ENCODE data around the gene ATP11B. TPM values are rescaled to one million over a fixed set of nuclear protein-coding genes. Genes with fewer than 3 reads are reported as not detected.
A peak's percentile ranks its signal among the peaks of the same experiment; 100 is the strongest.

Gene ATP11B
- total and polyA plus RNA-seq, 2 experiments from 2014 or later: 5.8 to 24.7 TPM

DNA sequence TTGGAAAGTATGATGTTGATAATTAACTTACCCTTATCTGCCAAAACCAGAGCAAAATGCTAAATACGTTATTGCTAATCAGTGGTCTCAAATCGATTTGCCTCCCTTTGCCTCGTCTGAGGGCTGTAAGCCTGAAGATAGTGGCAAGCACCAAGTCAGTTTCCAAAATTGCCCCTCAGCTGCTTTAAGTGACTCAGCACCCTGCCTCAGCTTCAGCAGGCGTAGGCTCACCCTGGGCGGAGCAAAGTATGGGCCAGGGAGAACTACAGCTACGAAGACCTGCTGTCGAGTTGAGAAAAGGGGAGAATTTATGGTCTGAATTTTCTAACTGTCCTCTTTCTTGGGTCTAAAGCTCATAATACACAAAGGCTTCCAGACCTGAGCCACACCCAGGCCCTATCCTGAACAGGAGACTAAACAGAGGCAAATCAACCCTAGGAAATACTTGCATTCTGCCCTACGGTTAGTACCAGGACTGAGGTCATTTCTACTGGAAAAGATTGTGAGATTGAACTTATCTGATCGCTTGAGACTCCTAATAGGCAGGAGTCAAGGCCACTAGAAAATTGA is 127.3 kb downstream of the ATP11B start:
- Histone ChIP-seq H3K4me1 (ENCODE audit: insufficient read depth) (peaks cover 12% of the 10 kb centered on the region), H3K27ac (ENCODE audit: low read depth) (peak overlapping the region; percentile 67; the same call in 1 of the 2 replicates), H4K20me1 (replicated peaks; ENCODE audit: insufficient read depth) (no peaks in the 10 kb centered on the region), H3K79me2 (replicated peaks; ENCODE audit: insufficient read depth) (no peaks in the 10 kb centered on the region), H3K4me2 (no peak overlapping the region), H2AFZ (no peak overlapping the region), H3K36me3 (ENCODE audit: insufficient read depth) (no peaks in the 10 kb centered on the region), H3K27me3 (ENCODE audit: insufficient read depth) (no peaks in the 10 kb centered on the region), H3K4me3 (no peak overlapping the region), H3K9me2 (ENCODE audit: insufficient read depth) (no peaks in the 10 kb centered on the region), H3F3A (replicated peaks; ENCODE audit: low read depth) (no peaks in the 10 kb centered on the region)
- Mint-ChIP-seq H3K27me3 (ENCODE audit: insufficient read depth, low read depth, poor library complexity) (no peaks in the 10 kb centered on the region), H3K9me3 (no peaks in the 10 kb centered on the region), H3K27ac (peak overlapping the region; percentile 94), H3K36me3 (ENCODE audit: low read depth) (0 out of 3 replicates have a peak, but pooled peaks cover 3% of the 10 kb centered on the region), H3K4me3 (no peak overlapping the region), H3K4me1 (peaks cover 27% of the 10 kb centered on the region)
- peak; percentile 96 for ATAC-seq
- peak; percentile 57 for DNase-seq (ENCODE audit: low spot score)
- no peak for TF ChIP-seq ZNF114 (CRISPR knock-in tag; IDR thresholded peaks at IDR 0.05)
- TF ChIP-seq, protein P1, sequence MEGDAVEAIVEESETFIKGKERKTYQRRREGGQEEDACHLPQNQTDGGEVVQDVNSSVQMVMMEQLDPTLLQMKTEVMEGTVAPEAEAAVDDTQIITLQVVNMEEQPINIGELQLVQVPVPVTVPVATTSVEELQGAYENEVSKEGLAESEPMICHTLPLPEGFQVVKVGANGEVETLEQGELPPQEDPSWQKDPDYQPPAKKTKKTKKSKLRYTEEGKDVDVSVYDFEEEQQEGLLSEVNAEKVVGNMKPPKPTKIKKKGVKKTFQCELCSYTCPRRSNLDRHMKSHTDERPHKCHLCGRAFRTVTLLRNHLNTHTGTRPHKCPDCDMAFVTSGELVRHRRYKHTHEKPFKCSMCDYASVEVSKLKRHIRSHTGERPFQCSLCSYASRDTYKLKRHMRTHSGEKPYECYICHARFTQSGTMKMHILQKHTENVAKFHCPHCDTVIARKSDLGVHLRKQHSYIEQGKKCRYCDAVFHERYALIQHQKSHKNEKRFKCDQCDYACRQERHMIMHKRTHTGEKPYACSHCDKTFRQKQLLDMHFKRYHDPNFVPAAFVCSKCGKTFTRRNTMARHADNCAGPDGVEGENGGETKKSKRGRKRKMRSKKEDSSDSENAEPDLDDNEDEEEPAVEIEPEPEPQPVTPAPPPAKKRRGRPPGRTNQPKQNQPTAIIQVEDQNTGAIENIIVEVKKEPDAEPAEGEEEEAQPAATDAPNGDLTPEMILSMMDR (conservative IDR thresholded peaks at IDR 0.05; ENCODE audit: low read depth in 2 of 2): no peak
- TF ChIP-seq CREB1 (CRISPR knock-in tag; IDR thresholded peaks at IDR 0.05; ENCODE audit: low read depth): no peak
- TF ChIP-seq, protein P2, sequence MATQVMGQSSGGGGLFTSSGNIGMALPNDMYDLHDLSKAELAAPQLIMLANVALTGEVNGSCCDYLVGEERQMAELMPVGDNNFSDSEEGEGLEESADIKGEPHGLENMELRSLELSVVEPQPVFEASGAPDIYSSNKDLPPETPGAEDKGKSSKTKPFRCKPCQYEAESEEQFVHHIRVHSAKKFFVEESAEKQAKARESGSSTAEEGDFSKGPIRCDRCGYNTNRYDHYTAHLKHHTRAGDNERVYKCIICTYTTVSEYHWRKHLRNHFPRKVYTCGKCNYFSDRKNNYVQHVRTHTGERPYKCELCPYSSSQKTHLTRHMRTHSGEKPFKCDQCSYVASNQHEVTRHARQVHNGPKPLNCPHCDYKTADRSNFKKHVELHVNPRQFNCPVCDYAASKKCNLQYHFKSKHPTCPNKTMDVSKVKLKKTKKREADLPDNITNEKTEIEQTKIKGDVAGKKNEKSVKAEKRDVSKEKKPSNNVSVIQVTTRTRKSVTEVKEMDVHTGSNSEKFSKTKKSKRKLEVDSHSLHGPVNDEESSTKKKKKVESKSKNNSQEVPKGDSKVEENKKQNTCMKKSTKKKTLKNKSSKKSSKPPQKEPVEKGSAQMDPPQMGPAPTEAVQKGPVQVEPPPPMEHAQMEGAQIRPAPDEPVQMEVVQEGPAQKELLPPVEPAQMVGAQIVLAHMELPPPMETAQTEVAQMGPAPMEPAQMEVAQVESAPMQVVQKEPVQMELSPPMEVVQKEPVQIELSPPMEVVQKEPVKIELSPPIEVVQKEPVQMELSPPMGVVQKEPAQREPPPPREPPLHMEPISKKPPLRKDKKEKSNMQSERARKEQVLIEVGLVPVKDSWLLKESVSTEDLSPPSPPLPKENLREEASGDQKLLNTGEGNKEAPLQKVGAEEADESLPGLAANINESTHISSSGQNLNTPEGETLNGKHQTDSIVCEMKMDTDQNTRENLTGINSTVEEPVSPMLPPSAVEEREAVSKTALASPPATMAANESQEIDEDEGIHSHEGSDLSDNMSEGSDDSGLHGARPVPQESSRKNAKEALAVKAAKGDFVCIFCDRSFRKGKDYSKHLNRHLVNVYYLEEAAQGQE (IDR thresholded peaks at IDR 0.05; ENCODE audit: unreplicated experiment): no peak
- TF ChIP-seq, protein P3, sequence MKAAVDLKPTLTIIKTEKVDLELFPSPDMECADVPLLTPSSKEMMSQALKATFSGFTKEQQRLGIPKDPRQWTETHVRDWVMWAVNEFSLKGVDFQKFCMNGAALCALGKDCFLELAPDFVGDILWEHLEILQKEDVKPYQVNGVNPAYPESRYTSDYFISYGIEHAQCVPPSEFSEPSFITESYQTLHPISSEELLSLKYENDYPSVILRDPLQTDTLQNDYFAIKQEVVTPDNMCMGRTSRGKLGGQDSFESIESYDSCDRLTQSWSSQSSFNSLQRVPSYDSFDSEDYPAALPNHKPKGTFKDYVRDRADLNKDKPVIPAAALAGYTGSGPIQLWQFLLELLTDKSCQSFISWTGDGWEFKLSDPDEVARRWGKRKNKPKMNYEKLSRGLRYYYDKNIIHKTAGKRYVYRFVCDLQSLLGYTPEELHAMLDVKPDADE (IDR thresholded peaks at IDR 0.05): no peak
- no peak for TF ChIP-seq POLR2AphosphoS5 (IDR thresholded peaks at IDR 0.05; ENCODE audit: low read depth)
- no peak for TF ChIP-seq EZH2 (IDR thresholded peaks at IDR 0.05; ENCODE audit: low read depth, unreplicated experiment)
- TF ChIP-seq ZNF331 (CRISPR knock-in tag; IDR thresholded peaks at IDR 0.05; ENCODE audit: low read depth): no peak
- TF ChIP-seq, protein P4, sequence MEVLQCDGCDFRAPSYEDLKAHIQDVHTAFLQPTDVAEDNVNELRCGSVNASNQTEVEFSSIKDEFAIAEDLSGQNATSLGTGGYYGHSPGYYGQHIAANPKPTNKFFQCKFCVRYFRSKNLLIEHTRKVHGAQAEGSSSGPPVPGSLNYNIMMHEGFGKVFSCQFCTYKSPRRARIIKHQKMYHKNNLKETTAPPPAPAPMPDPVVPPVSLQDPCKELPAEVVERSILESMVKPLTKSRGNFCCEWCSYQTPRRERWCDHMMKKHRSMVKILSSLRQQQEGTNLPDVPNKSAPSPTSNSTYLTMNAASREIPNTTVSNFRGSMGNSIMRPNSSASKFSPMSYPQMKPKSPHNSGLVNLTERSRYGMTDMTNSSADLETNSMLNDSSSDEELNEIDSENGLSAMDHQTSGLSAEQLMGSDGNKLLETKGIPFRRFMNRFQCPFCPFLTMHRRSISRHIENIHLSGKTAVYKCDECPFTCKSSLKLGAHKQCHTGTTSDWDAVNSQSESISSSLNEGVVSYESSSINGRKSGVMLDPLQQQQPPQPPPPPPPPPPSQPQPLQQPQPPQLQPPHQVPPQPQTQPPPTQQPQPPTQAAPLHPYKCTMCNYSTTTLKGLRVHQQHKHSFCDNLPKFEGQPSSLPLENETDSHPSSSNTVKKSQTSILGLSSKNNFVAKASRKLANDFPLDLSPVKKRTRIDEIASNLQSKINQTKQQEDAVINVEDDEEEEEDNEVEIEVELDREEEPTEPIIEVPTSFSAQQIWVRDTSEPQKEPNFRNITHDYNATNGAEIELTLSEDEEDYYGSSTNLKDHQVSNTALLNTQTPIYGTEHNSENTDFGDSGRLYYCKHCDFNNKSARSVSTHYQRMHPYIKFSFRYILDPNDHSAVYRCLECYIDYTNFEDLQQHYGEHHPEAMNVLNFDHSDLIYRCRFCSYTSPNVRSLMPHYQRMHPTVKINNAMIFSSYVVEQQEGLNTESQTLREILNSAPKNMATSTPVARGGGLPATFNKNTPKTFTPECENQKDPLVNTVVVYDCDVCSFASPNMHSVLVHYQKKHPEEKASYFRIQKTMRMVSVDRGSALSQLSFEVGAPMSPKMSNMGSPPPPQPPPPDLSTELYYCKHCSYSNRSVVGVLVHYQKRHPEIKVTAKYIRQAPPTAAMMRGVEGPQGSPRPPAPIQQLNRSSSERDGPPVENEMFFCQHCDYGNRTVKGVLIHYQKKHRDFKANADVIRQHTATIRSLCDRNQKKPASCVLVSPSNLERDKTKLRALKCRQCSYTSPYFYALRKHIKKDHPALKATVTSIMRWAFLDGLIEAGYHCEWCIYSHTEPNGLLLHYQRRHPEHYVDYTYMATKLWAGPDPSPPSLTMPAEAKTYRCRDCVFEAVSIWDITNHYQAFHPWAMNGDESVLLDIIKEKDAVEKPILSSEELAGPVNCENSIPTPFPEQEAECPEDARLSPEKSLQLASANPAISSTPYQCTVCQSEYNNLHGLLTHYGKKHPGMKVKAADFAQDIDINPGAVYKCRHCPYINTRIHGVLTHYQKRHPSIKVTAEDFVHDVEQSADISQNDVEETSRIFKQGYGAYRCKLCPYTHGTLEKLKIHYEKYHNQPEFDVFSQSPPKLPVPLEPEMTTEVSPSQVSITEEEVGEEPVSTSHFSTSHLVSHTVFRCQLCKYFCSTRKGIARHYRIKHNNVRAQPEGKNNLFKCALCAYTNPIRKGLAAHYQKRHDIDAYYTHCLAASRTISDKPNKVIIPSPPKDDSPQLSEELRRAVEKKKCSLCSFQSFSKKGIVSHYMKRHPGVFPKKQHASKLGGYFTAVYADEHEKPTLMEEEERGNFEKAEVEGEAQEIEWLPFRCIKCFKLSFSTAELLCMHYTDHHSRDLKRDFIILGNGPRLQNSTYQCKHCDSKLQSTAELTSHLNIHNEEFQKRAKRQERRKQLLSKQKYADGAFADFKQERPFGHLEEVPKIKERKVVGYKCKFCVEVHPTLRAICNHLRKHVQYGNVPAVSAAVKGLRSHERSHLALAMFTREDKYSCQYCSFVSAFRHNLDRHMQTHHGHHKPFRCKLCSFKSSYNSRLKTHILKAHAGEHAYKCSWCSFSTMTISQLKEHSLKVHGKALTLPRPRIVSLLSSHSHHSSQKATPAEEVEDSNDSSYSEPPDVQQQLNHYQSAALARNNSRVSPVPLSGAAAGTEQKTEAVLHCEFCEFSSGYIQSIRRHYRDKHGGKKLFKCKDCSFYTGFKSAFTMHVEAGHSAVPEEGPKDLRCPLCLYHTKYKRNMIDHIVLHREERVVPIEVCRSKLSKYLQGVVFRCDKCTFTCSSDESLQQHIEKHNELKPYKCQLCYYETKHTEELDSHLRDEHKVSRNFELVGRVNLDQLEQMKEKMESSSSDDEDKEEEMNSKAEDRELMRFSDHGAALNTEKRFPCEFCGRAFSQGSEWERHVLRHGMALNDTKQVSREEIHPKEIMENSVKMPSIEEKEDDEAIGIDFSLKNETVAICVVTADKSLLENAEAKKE (CRISPR knock-in tag; IDR thresholded peaks at IDR 0.05): no peak
- TF ChIP-seq EZH2phosphoT487 (IDR thresholded peaks at IDR 0.05; ENCODE audit: unreplicated experiment): no peak
- no peak for TF ChIP-seq NANOG (IDR thresholded peaks at IDR 0.05; ENCODE audit: borderline replicate concordance)
- no peak for TF ChIP-seq JUNB (IDR thresholded peaks at IDR 0.05; ENCODE audit: unreplicated experiment)
- TF ChIP-seq STAT1 (IDR thresholded peaks at IDR 0.05; ENCODE audit: unreplicated experiment): no peak
